Keratinocyte (primary cell): ENCODE results near the gene TBCC. TPM values are rescaled to one million over a fixed set of nuclear protein-coding genes. Genes with fewer than 3 reads are reported as not detected.

Source experiments
- DNase-seq: peaks from one replicate; pipeline ENCODE4 v3.0.0-alpha.2; 2011; ENCODE audit warnings: low read depth, missing footprints, low spot score
- FAIRE-seq: peaks from 2 replicates; lab custom pipeline; 2011; peaks lifted over from hg19 to GRCh38; lab: Jason Lieb, UNC
- H2AFZ ChIP-seq: 2 replicates; pipeline ENCODE4 v1.6.0; 2012; ENCODE audit warnings: low read length, control low read depth, inconsistent platforms; ENCODE audit not compliant: control insufficient read depth
- H3K27ac ChIP-seq: 2 replicates; pipeline ENCODE4 v1.5.1; 2011; ENCODE audit warnings: low read length; ENCODE audit not compliant: control insufficient read depth, insufficient read depth
- H3K27me3 ChIP-seq: 3 replicates; pipeline ENCODE4 v1.6.0; 2011; ENCODE audit warnings: low read length; ENCODE audit not compliant: control insufficient read depth, insufficient read depth; ENCODE audit errors: extremely low read depth
- H3K36me3 ChIP-seq, 2 experiments: 2 replicates in 1 of 2; 3 replicates in 1 of 2; pipeline ENCODE4 v1.5.1; 2011; ENCODE audit warnings: low read length in 2 of 2, mild to moderate bottlenecking in 1 of 2; ENCODE audit not compliant: control insufficient read depth in 2 of 2, insufficient read depth in 2 of 2; ENCODE audit errors: extremely low read depth in 1 of 2
- H3K4me1 ChIP-seq: 3 replicates; pipeline ENCODE4 v1.5.1; 2011; ENCODE audit warnings: low read length; ENCODE audit not compliant: control insufficient read depth, insufficient read depth; ENCODE audit errors: extremely low read depth
- H3K4me2 ChIP-seq: 3 replicates; pipeline ENCODE4 v1.6.0; 2011; ENCODE audit warnings: low read depth, low read length; ENCODE audit not compliant: control insufficient read depth, insufficient read depth; ENCODE audit errors: extremely low read depth
- H3K4me3 ChIP-seq, 3 experiments: fragments of 200-600 bp in 1 of 3; sonication (generic) in 1 of 3; 2 replicates in 2 of 3; 3 replicates in 1 of 3; pipeline ENCODE4 v1.5.1; 2011 to 2016; ENCODE audit warnings: low read length in 3 of 3, mild to moderate bottlenecking in 3 of 3, control low read depth in 2 of 3, inconsistent platforms in 1 of 3, low read depth in 1 of 3, mixed read lengths in 1 of 3, mixed run types in 1 of 3, moderate library complexity in 1 of 3; ENCODE audit not compliant: control insufficient read depth in 2 of 3, insufficient read depth in 2 of 3; ENCODE audit errors: extremely low read depth in 1 of 3
- H3K79me2 ChIP-seq: 2 replicates; pipeline ENCODE4 v1.6.0; 2012; ENCODE audit warnings: low read length; ENCODE audit not compliant: control insufficient read depth, insufficient read depth
- H3K9ac ChIP-seq: 3 replicates; pipeline ENCODE4 v1.6.0; 2011; ENCODE audit warnings: low read length; ENCODE audit not compliant: control insufficient read depth, insufficient read depth; ENCODE audit errors: extremely low read depth
- H3K9me1 ChIP-seq: 3 replicates; pipeline ENCODE4 v1.6.0; 2011; ENCODE audit warnings: low read length; ENCODE audit not compliant: control insufficient read depth, insufficient read depth; ENCODE audit errors: extremely low read depth
- H3K9me3 ChIP-seq: 2 replicates; pipeline ENCODE4 v1.5.1; 2012; ENCODE audit warnings: low read depth, low read length; ENCODE audit not compliant: control insufficient read depth
- H4K20me1 ChIP-seq: 3 replicates; pipeline ENCODE4 v1.6.0; 2011; ENCODE audit warnings: low read length; ENCODE audit not compliant: control insufficient read depth, insufficient read depth; ENCODE audit errors: extremely low read depth
- EZH2 ChIP-seq: IDR thresholded peaks from one replicate; pipeline ENCODE4 v1.6.1; 2012; ENCODE audit warnings: inconsistent platforms, mild to moderate bottlenecking, low read length, moderate library complexity
- dilution Hi-C: fragments of 300-500 bp; cut with MboI; formaldehyde crosslinking; loops from one replicate; pipeline ENCODE4 v1.7.0; 2020; ENCODE audit warnings: low sequenced_read_pairs; ENCODE audit not compliant: extremely low pct_ligation_motif_present
- polyA plus RNA-seq, 5 experiments: library from polyadenylated mRNA; depleted of rRNA in 3 of 5; stranded (reverse) in 3 of 5; stranded (forward) in 1 of 5; unstranded in 1 of 5; fragments of >200 nt; gene quantifications; 1 replicate in 1 of 5; 2 replicates in 3 of 5; 3 replicates in 1 of 5; pipeline versions ENCODE4 v1.2.1 to v1.2.3, GENCODE V29; 2011 to 2012; ENCODE audit warnings: missing spikeins in 2 of 5, low read depth in 1 of 5, low replicate concordance in 1 of 5
- TF ChIP-seq, protein P1 (sequence below), 3 experiments: IDR thresholded peaks in 1 of 3; conservative IDR thresholded peaks in 1 of 3; optimal IDR thresholded peaks in 1 of 3; 2 replicates in 2 of 3; 3 replicates in 1 of 3; pipeline versions ENCODE3 to v1.5.1; 2011; ENCODE audit warnings: low read length in 3 of 3, mild to moderate bottlenecking in 3 of 3, moderate library complexity in 2 of 3, control low read depth in 1 of 3, inconsistent platforms in 1 of 3; ENCODE audit not compliant: insufficient read depth in 2 of 3; ENCODE audit errors: extremely low read depth in 1 of 3

TBCC gene
- polyA plus RNA-seq, 1 donor (not counting 4 experiments of a cell fraction or from before 2014, with no cell fraction given): 16.7 TPM

DNA sequence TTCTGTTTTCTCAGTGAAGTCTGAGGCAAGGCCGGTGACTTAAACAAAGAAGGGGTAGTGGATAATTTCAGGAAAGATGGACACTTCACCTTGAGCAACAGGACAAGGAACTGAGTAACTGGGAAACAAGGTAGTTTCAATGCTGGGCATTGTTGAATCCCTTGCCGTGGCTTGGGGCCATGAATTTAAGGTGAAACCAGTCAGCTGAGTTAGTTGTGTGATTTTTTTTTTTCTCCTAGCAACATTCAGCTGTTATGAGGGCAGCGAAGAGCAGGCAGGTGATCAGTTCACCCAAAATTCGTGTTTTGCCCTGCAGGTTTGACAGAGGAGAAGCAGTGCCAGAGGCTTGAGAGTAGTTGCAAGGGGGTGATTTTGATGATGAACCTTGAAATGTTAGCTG lies 42.8 kb upstream of the TBCC start:
- dilution Hi-C loops: no loop called here
- H3K9me3 ChIP-seq: no peaks in the 10 kb centered on the region
- peaks cover 17% of the 10 kb centered on the region for H3K79me2 ChIP-seq
- no peak overlapping the region for H3K4me2 ChIP-seq
- FAIRE-seq (no peak), DNase-seq (no peak)
- H3K27ac ChIP-seq: no peak overlapping the region
- H3K4me1 ChIP-seq: peaks cover 8% of the 10 kb centered on the region
- TF ChIP-seq EZH2: no peak
- TF ChIP-seq, protein P1, sequence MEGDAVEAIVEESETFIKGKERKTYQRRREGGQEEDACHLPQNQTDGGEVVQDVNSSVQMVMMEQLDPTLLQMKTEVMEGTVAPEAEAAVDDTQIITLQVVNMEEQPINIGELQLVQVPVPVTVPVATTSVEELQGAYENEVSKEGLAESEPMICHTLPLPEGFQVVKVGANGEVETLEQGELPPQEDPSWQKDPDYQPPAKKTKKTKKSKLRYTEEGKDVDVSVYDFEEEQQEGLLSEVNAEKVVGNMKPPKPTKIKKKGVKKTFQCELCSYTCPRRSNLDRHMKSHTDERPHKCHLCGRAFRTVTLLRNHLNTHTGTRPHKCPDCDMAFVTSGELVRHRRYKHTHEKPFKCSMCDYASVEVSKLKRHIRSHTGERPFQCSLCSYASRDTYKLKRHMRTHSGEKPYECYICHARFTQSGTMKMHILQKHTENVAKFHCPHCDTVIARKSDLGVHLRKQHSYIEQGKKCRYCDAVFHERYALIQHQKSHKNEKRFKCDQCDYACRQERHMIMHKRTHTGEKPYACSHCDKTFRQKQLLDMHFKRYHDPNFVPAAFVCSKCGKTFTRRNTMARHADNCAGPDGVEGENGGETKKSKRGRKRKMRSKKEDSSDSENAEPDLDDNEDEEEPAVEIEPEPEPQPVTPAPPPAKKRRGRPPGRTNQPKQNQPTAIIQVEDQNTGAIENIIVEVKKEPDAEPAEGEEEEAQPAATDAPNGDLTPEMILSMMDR (optimal IDR thresholded peaks at IDR 0.05 in 1 of 3, IDR thresholded peaks at IDR 0.05 in 1 of 3, conservative IDR thresholded peaks at IDR 0.05 in 1 of 3; ENCODE audit: extremely low read depth in 1 of 3, insufficient read depth in 2 of 3, low read length in 3 of 3): no peak
- peaks cover 0 to 1% of the 10 kb centered on the region in 2 experiments for H3K36me3 ChIP-seq
- H3K27me3 ChIP-seq: no peaks in the 10 kb centered on the region
- no peak overlapping the region for H3K9ac ChIP-seq
- H3K9me1 ChIP-seq: no peaks in the 10 kb centered on the region
- no peaks in the 10 kb centered on the region for H4K20me1 ChIP-seq
- H2AFZ ChIP-seq: no peak overlapping the region
- no peak overlapping the region for H3K4me3 ChIP-seq

DNA sequence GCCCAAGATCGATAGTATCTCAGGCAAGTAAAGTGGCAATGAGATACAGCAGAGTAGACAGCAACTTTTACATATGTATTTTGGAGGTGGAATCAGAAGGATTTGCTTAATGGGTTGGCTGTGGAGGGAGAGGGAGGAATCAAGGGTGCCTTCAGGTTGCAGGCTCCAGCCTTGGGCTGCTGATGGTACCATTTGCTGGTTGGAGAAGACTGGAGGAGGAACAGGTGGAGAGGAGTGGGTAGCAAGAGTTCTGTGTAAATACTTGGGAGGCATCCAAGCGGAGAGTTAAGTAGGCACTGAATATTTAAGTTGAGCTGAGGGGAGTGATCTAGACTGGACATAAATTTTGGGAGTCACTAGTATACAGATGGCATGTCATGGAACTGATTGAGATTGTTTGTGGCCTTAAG lies 41.2 kb upstream of the TBCC start:
- no peak overlapping the region for H2AFZ ChIP-seq
- H3K4me3 ChIP-seq: no peak overlapping the region
- dilution Hi-C loops: no loop called here
- no peaks in the 10 kb centered on the region for H4K20me1 ChIP-seq
- no peaks in the 10 kb centered on the region for H3K9me3 ChIP-seq
- peaks cover 8% of the 10 kb centered on the region for H3K4me1 ChIP-seq
- H3K27ac ChIP-seq: no peak overlapping the region
- H3K4me2 ChIP-seq: no peak overlapping the region
- no peak for FAIRE-seq
- H3K27me3 ChIP-seq: no peaks in the 10 kb centered on the region
- TF ChIP-seq EZH2: no peak
- TF ChIP-seq, protein P1 (optimal IDR thresholded peaks at IDR 0.05 in 1 of 3, IDR thresholded peaks at IDR 0.05 in 1 of 3, conservative IDR thresholded peaks at IDR 0.05 in 1 of 3; ENCODE audit: extremely low read depth in 1 of 3, insufficient read depth in 2 of 3, low read length in 3 of 3): no peak
- no peaks in the 10 kb centered on the region for H3K9me1 ChIP-seq
- peaks cover 20% of the 10 kb centered on the region for H3K79me2 ChIP-seq
- DNase-seq: no peak
- peaks cover 0 to 1% of the 10 kb centered on the region in 2 experiments for H3K36me3 ChIP-seq
- H3K9ac ChIP-seq: no peak overlapping the region
